ENCODE measurements around the gene AFDN.

The AFDN gene

GRCh38 chr6:167820681-167821080 is 6.0 kb upstream of the AFDN start:
- DNase-seq, result no peak

GRCh38 chr6:167824591-167825331 is 1.9 kb upstream of the AFDN start:
- peak; percentile 82 for DNase-seq

GRCh38 chr6:167825332-167826229 is 1.1 kb upstream of the AFDN start:
- DNase-seq, result peak; percentile 19

GRCh38 chr6:167826230-167826895 is 348 bp upstream of the AFDN start:
- peak; percentile 66 for DNase-seq

GRCh38 chr6:167827583-167828324 is 1.0 kb downstream of the AFDN start:
- peak; percentile 27 for DNase-seq

DNA sequence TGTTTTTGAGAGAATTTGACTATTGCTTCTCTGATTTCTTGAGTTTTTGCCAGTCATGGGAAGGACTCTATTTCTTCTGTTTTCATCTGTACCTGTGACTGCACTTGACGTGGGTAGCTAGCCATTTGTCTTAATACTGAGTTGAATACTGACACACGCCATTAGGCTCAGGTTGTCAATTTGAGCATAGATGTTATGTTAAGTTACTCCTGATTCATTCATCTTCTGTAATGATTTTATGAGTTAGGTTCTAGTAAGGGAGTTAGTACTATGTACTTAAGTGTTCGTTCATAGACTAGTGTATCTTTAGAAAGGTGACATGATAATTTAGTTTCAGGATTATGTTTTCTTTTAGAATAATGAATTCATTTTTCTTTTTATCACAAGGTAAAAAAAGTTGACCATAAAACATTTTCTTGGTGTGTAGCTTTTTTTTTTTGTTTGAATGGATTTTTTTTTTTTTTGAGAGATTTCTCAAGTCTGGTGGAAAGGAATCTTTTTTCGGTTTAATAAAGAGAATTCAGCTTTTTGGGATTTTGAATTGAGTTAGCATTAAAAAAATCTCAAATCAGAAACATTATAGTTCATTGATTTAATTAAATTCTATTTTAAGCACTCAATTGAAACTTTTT is 1.7 kb downstream of the AFDN start:
- DNase-seq, result no peak

DNA sequence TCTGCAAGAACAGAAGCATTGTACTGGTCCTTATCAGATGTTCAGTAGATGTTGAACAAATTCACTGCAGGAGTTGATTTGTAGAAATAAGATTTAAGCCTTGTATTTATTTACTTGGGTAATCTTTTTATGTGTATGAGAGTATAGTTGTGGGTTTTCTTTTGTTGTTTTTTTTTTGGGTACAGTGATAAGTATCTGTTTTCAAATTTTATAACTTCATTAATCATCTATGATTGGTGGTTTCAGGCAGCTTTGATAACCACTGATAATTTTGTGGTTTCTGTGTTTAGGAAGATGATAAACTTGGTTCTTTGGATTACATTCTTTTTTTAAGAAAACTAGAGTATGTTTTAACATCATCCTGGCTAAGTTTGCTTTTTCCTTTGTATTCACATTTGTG is 2.8 kb downstream of the AFDN start:
- no peak for DNase-seq

DNA sequence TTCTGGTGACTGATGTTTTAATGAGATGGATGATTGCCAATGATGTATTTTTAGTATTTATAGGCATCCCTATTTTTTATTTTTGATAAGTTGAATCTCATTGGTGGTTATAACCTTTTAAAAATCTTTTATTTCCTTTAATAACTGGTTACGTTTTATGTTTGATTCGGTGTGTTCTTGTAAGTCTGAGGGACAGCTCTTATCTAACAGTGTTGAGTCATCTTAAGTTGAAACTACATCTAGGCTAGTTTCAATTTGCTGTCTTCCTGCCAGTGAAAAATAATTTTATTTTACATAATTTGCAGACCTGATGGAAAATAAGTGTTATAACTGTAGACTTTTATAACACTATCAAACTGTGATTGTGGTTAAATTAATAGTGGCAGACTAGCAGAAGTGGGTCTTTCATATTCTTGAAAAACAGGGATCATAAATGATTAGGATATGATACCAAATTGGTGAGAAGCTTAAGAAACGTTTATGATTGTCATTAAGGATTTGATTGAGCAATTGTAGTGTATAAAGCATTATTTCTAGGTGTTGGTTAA is 4.6 kb downstream of the AFDN start:
- no peak for DNase-seq

- no peak for DNase-seq
These were observed 6.0 kb downstream of the AFDN start for GRCh38 chr6:167832497-167833395.

DNA sequence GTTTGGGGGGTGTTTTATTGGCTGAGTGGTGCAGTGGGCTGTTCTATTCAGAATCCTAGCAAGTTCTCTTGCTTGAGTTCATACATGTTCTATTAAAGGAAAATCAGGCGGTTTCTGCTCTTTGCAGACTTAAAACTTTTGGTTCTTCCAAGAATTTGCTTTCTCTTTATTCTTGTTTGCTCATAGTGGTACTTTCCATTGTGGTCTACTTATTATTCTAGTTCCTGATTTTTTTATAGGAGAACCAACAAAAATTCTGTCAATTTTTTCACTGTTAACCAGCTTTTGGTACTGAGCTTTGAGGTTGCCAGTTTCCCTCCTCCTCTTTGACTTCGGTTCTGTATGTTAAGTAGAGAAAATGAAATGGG is 6.7 kb downstream of the AFDN start:
- DNase-seq, result no peak

GRCh38 chr6:167835260-167835659 is 8.5 kb downstream of the AFDN start:
- DNase-seq, result no peak

GRCh38 chr6:167836721-167837120 is 10.0 kb downstream of the AFDN start:
- DNase-seq, result no peak

DNA sequence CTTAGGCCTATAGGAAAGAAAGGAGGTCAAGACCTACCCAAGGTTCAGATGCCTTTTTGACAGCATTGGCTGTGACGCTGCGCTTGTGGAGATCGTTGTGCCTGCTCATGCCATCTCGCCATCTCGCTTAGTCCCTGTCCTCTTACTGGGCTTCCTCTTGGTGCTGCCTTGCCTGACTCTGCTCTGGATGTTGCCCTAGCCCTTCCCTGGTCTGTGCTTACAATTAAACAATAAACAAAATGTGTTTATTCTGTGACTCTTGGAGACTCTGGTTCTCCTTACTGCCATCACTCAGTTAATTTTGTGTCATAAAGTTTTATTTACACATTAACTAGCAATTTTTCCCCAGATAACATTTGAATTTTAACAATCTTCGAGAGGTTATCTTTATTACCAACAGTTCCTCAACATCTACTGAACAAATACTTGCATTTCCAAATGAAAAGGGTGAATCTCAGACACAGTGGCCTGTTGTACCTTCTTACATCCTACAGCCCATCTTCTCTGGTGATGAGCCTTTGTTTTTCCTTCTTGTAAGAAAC is 11.6 kb downstream of the AFDN start:
- no peak for DNase-seq

- DNase-seq, result no peak
These were observed 12.6 kb downstream of the AFDN start for GRCh38 chr6:167839343-167839742.

DNA sequence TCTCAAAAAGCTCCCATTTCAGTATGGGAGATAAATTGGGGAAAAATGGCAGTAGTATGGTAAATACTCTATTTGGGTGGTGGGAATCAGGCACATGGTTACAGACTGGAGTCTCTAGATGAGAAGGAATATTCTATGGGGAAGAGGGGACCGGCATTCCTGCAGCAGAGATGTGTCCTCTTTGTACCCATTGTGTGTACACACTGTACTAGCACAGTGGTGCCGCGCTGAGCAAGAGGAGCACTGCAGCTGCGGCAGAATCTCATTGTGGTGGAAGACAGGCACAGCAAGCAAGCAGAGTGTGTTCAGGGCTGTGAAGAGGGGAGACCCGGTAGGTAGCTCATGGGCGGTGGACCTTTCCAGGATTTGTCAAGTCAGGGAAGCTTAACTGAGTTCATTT is 13.0 kb downstream of the AFDN start:
- no peak for DNase-seq

GRCh38 chr6:167840160-167840525 is 13.4 kb downstream of the AFDN start:
- no peak for DNase-seq

DNA sequence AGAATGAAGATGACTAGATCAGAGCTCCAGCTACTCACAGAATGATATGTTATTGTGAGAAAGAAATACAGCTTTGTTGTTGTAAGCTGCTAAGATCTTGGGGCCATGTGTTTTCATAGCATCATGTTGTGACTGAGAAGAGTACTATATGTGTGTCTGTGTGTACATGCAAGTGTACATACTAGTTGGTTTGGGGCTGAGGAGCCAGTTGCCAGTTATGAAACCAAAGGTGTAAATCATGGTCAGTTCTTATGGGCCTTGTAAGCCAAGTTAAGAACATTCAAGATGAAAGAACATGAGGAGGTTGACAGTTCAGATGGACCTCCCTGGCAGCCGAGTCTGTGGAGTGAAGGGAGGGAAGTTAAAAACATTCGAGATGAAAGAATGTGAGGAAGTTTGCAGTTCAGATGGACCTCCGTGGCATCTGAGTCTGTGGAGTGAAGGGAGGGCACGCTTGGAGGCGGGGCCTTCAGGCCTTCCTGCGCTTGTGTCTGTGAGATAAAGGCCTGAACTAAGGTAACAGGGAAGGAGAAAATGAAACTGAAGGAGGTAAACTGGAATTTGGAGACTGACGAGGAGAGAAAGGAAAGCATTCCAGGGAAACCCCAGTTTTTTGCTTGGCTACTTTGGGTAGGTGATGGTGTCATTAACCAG is 13.9 kb downstream of the AFDN start:
- no peak for DNase-seq

GRCh38 chr6:167841981-167842380 is 15.3 kb downstream of the AFDN start:
- DNase-seq, result no peak

GRCh38 chr6:167842457-167842856 is 15.7 kb downstream of the AFDN start:
- no peak for DNase-seq

DNA sequence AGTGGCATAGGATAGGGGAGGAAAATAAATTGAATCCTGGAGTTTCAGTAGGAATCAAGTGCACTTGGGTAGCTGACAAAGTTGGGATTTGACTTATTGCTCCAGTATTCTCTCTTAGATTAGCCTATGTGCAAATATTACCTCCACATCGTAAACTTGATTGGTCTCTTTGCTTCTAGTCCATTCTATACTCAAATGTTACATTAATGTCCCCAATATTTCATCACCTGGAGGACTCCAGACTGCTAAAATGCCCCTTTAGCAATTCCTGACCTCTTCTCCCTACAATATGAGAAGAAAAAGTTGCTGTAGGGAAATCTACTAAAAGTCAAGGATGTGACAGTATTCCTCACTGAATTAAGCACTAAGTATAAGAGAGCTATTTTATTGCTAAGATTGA is 16.3 kb downstream of the AFDN start:
- no peak for DNase-seq
